ENCODE measurements around the gene CRK.
A peak's percentile ranks its signal among the peaks of the same experiment; 100 is the strongest.
"Not testable (repeated sequence)": the region's sequence is repeated elsewhere in the genome, so short reads cannot be mapped to it uniquely, and the experiment has no call there.

CRK gene

GRCh38 chr17:1420163-1420562 lies 35.9 kb downstream of the CRK start:
- no peak for DNase-seq

- DNase-seq, result not testable (repeated sequence)
Measured at GRCh38 chr17:1418476-1418875, 37.6 kb downstream of the CRK start.

DNA sequence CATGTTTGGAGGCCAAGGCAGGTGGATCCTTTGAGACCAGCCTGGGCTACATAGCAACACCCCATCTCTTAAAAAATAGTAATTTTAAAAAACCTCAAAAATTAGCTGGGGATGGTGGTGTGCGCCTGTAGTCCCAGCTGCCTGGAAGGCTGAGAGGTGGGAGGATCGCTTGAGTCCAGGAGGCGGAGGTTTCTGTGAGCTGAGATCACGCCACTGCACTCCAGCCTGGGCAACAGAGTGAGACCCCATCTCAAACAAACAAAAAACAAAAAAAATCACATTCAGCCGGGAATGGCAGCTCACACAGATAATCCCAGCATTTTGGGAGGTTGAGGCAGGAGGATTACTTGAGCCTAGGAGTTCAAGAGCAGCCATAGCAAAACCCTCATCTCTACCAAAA lies 39.6 kb downstream of the CRK start:
- no peak for DNase-seq

GRCh38 chr17:1414634-1415033 lies 41.4 kb downstream of the CRK start:
- no peak for DNase-seq

GRCh38 chr17:1414001-1414574 lies 41.9 kb downstream of the CRK start:
- no peak for DNase-seq

DNA sequence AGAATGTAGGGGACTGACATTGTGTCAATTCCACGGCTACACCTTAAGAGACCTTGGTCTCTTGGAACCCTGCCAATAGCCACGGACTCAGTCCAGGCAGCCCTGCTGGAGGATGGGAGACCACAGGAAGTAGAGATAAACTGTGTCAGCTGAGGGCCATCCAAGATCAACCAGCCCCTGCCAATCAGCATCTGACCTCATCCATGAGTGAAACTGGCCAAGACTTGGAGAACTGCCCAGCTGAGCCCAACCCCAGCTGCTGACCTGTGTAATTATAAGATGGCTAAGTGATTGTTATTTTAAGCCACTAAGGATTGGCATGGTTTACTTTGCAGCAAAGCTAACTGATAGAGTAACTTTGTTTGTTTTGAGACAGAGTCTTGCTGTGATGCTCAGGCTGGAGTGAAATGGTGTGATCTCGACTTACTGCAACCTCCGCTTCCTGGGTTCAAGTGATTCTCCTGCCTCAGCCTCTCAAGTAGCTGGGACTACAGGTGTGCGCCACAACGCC lies 42.7 kb downstream of the CRK start:
- no peak for DNase-seq

GRCh38 chr17:1412185-1413110 lies 43.6 kb downstream of the CRK start:
- DNase-seq, result no peak

GRCh38 chr17:1402262-1402586 lies 53.8 kb downstream of the CRK start:
- no peak for DNase-seq

DNA sequence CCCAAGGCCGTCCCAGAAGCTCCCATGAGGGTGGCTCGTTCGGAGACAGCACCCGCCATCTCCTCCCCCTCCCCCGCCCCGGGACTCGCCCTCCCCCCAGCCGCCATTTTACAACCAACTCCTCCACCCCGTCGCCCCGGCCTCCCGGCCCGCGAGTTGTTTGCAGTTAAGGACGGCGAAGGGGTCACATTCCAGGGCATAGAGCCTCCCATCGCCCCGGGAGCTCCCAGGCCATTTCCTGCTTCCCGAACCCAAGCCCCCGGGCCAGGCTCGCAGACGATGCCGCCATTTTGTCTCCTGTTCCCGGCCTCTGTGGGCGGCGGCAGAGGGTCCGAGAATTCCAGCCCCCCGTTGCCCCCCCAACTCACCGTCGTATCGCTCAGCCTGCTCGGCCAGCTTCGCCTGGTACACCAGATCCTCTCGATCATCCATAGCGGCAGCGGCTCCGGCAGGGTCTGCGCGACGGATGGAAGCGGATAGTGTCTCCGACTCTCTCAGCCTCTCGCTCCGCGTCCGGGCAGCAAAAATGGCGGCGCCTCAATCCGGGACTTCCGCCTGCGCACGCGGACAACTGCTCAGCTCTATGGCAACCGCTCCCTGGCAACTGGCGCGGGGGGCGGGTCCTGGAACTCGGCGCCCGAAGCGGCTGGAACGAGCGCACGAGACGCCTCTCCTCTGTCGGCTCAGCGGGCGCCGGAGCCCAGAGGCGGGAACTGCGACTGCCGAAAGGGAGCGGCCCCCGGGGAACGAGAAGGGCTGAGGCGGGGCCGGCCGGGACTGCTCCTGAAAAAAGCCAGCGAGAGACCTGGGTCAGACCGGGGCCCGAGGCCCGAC lies 56.1 kb downstream of the CRK start, which contains the start of gene YWHAE:
Gene YWHAE, minus strand, starts transcription at position 544 of the 834 bp plus-strand sequence. Its CDS starts 112 bp downstream, at position 432.
- DNase-seq, result peak; percentile 82

DNA sequence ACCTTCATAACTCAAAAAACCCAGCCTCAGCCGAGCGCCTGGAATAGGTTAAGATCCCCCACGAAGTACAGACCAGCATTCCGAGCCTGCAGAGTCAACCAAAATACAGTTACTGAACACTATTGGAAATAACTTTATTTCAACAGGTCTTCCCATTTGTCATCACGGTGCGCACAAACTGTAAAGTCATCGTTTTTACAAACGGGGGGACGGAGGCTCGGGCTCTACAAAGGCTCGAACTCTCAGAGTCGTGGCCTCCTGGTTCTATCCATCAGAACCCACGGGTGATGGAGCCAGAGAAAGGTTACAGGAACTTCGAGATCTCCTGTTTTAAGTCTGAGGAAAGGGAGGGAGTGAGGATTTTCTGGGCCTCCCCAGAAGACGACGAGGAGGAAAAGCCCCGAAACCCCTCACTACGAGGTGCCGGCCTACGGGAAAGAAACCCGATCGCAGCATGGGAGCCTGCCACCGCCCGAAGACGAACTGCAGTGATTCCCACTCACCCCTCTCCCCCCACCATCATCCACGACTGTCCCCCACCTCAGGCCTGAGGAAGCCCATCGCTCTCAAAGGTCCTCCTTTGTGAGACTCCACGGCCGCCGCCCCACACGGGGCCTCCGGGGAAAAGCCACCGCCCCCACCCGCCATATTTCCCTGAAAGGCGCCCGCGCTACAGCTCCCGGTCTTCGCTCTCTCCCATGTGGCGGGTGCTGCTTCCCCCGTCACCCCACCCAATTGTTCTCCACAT lies 56.9 kb downstream of the CRK start:
- no peak for DNase-seq

DNA sequence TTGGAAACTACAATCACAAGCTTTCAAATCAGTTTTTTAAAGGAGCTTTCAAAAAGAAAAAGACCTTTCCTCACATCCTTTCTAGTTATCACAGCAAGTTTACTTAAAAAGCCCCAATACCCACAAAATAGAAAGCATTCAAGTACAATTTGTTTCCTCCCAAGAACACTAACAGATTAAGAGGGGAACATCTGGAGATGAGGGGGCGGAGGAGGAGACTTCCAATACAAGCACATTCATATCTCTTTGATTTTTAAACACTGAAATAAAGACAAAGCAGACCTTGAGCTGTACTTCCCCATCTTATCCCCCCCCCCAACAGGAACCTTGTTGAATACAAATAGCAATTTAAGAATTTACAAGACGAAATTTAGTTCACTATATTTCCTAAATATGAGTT lies 58.0 kb downstream of the CRK start:
- no peak for DNase-seq

GRCh38 chr17:1395876-1396665 lies 60.0 kb downstream of the CRK start:
- not testable (repeated sequence) for DNase-seq

- DNase-seq, result no peak
Measured at GRCh38 chr17:1391577-1391976, 64.5 kb downstream of the CRK start.

DNA sequence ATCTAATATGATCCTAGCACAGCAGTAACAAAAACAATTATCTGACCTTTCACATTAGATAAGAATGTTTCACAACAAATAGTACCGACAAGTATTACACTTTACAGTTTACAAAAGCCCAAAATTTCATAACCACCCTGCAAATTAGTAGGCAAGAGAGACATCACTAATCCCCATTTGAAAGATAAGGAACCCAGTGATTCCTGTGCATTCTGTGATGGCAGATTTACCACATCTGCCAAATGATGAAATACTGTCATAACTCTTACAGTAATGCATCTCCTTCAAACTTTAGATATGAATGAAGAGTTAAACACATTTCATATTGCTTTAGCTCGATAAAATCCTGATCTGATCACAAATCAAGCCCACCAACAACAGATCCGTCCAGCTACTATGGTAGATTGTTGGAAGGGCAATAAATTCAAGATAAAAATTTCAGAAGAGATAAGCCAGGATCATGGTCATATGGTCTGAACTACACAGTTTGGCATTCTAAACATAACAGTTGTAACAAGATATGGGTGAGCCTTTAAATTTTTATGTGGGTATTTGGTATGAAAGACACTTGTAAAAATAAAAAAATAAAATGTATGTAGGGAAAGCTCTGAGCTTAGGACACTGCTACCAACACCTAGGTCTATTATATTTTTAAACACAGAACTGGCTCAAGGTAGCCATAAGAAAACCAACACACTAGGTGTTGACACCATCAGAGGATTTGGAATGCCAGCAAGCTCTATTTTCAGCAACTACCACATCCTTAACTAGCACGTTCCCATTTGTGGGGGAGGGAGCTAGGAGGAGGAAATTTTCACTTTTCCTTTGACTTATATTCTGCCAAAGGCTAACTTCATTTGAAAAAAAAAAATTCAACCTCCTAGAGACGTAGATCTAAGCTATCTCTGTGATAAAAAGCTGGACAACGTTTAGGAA lies 65.3 kb downstream of the CRK start:
- no peak for DNase-seq

- DNase-seq, result not testable (repeated sequence)
Measured at GRCh38 chr17:1387490-1388227, 68.4 kb downstream of the CRK start.

DNA sequence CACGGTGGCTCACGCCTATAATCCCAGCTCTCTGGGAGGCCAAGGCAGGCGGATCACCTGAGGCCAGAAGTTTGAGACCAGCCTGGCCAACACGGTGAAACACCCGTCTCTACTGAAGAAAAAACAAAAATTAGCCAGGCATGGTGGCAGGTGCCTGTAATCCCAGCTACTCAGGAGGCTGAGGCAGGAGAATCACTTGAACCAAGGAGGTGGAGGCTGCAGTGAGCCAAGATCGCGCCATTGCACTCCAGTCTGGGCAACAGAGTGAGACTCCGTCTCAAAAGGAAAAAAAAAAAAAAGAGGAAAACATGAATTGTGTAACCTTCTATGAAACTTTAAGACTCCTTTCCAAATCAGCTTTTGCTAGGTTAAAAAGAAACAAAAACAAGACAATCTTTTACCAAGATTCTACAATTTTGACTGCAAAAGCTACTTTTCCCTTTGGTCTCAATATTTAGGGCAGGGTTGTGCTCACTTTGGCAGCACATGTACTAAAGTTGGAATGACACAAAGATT lies 69.3 kb downstream of the CRK start:
- not testable (repeated sequence) for DNase-seq

DNA sequence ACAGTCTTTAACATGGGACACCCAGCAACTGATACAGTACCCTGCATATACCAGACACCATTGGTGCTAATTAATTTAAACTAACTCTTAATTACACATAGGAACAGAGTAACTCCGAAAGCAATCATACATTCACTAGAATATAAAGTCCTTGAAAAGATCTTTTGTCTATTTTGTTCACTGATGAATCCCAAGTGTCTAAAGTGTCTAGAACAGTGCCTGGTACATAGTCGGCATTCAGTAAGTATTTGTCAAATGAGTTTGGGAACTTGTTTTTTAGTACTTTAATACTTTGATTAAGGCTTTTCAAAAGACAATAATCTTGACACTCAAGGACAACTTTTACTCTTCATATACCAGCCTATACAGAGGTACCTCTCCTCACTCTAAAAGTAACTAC lies 69.8 kb downstream of the CRK start:
- no peak for DNase-seq

- DNase-seq, result no peak
Measured at GRCh38 chr17:1385861-1386260, 70.2 kb downstream of the CRK start.

DNA sequence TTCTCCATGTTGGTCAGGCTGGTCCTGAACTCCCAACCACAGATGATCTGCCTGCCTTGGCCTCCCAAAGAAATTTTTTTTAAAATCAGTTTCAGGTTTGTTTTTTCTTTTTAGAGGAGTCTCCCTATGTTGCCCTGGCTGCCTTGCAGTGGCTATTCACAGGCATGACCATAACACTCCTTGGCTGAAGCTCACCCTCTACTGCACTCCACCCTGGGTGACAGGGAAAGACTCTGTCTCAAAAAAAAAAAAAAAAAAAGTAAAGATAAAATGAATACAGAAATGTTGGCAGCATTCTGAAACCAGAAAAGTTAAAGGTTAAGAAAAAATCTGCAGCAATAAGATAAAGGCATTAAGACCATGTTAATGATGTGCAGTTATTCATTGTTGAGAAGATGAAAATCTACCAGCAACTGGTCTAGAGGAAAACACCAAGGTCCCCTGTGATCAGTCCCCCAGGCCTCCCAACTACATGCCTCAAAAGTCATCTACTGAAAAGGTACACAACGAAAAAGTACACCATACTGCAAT lies 71.1 kb downstream of the CRK start:
- DNase-seq, result no peak
